PC-3 (cell line): ENCODE results near the gene RNPEP. TPM values are rescaled to one million over a fixed set of nuclear protein-coding genes. Genes with fewer than 3 reads are reported as not detected.

Experiments used
- ATAC-seq: fragments of 200-7000 bp; cut with Tn5 transposase; 2 replicates; pipeline ENCODE4 v1.9.1; 2020; ENCODE audit warnings: mild to moderate bottlenecking, moderate library complexity
- BruUV-seq: library from RNA; stranded (reverse); fragments of 400-500 nt; replicated peaks from 2 replicates; lab custom pipeline; 2021; lab: Mats Ljungman, UMichigan
- CTCF ChIA-PET: fragments of 300-600 bp; sonication (Branson Sonifier 250); formaldehyde crosslinking; loops from one replicate; lab custom pipeline; 2022; ENCODE audit warnings: antibody characterized with exemption; lab: Charles Lee
- POLR2A ChIA-PET: fragments of 300-600 bp; sonication (Branson Sonifier 250); formaldehyde crosslinking; loops from one replicate; lab custom pipeline; 2022; ENCODE audit warnings: antibody characterized with exemption; ENCODE audit not compliant: unreplicated experiment; lab: Charles Lee
- DNase-seq: peaks from one replicate; pipeline ENCODE4 v3.0.0-alpha.2; 2015
- H2AFZ ChIP-seq: fragments of 300-600 bp; sonication (generic); 2 replicates; pipeline ENCODE4 v1.6.0; 2016; ENCODE audit warnings: antibody characterized with exemption, low read length
- H3F3A ChIP-seq: fragments of 300-600 bp; sonication (generic); one replicate; pipeline ENCODE4 v1.6.0; 2017; ENCODE audit warnings: antibody characterized with exemption, low read length, control low read depth, mild to moderate bottlenecking; ENCODE audit not compliant: unreplicated experiment
- H3K27ac ChIP-seq: fragments of 300-600 bp; sonication (generic); 2 replicates; pipeline ENCODE4 v1.5.1; 2016; ENCODE audit warnings: mild to moderate bottlenecking, low read length
- H3K27me3 ChIP-seq: fragments of 300-600 bp; sonication (generic); 2 replicates; pipeline ENCODE4 v1.6.1; 2016; ENCODE audit warnings: low read length, mixed read lengths
- H3K36me3 ChIP-seq: fragments of 300-600 bp; sonication (generic); 2 replicates; pipeline ENCODE4 v1.6.1; 2016; ENCODE audit warnings: low read depth, mixed run types, low read length, mixed read lengths
- H3K4me1 ChIP-seq: fragments of 300-600 bp; sonication (generic); 2 replicates; pipeline ENCODE4 v1.5.1; 2016; ENCODE audit warnings: low read length; ENCODE audit not compliant: insufficient read depth
- H3K4me2 ChIP-seq: fragments of 300-600 bp; sonication (generic); 2 replicates; pipeline ENCODE4 v1.6.0; 2016; ENCODE audit warnings: low read length
- H3K4me3 ChIP-seq: fragments of 300-600 bp; sonication (generic); 2 replicates; pipeline ENCODE4 v1.5.1; 2016; ENCODE audit warnings: mild to moderate bottlenecking, low read length, mixed read lengths
- H3K79me2 ChIP-seq: fragments of 300-600 bp; sonication (generic); 2 replicates; pipeline ENCODE4 v1.6.1; 2017; ENCODE audit warnings: low read length, mixed read lengths
- H3K9ac ChIP-seq: fragments of 300-600 bp; sonication (generic); 2 replicates; pipeline ENCODE4 v1.6.0; 2016; ENCODE audit warnings: mild to moderate bottlenecking, low read length
- H3K9me2 ChIP-seq: fragments of 300-600 bp; sonication (generic); replicated peaks from 2 replicates; pipeline ENCODE4 v1.6.1; 2016; ENCODE audit warnings: mixed run types, low read length, mixed read lengths
- H3K9me3 ChIP-seq: fragments of 300-600 bp; sonication (generic); 2 replicates; pipeline ENCODE4 v1.6.1; 2016; ENCODE audit warnings: low read length, mixed read lengths
- H4K20me1 ChIP-seq: fragments of 300-600 bp; sonication (generic); 2 replicates; pipeline ENCODE4 v1.6.1; 2016; ENCODE audit warnings: low read length, mixed read lengths
- EZH2 ChIP-seq: fragments of 300-600 bp; sonication (generic); IDR thresholded peaks from one replicate; pipeline ENCODE4 v1.6.1; 2017; ENCODE audit warnings: antibody characterized with exemption, mild to moderate bottlenecking, low read length; ENCODE audit not compliant: unreplicated experiment
- EZH2phosphoT487 ChIP-seq: fragments of 300-600 bp; sonication (generic); IDR thresholded peaks from 2 replicates; pipeline ENCODE4 v1.6.1; 2018; ENCODE audit warnings: mild to moderate bottlenecking, antibody characterized with exemption, low read length, borderline replicate concordance
- intact Hi-C: fragments of 100-400 bp; cut with micrococcal nuclease; formaldehyde crosslinking; loops from 2 replicates; pipeline ENCODE4 v1.9.0; 2023
- total RNA-seq: library from RNA; depleted of rRNA; stranded (reverse); fragments of >200 nt; gene quantifications from 2 replicates; pipeline ENCODE4 v1.2.3, GENCODE V29; 2014
- TF ChIP-seq, protein P1 (sequence below): fragments of 300-600 bp; sonication (generic); conservative IDR thresholded peaks from 2 replicates; pipeline ENCODE4 v1.5.1; 2017; ENCODE audit warnings: antibody characterized with exemption, low read depth, mild to moderate bottlenecking, low read length

Gene RNPEP
- total RNA-seq, 1 experiment from 2014 or later = 64.7 TPM

DNA sequence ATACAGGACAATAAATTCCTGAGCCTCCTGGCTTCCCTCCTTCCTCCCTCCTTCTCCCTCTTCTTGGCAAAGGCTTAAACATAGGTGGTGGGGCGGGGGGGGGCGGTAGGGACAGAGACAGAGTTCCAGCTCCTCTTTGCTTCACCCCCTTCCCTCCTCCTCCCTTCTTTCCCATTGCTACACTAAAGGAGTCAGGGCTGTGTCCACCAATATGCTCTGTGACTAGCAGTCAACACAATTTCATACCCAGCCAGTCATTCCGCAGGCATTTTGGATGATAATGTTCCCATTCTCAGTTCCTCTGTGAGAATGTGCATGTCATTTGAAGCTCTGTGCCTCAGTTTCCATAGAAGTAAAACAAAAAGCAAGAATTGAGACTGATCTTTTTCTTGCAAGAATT, 37.8 kb upstream of the RNPEP start:
- POLR2A ChIA-PET = no interaction called here

DNA sequence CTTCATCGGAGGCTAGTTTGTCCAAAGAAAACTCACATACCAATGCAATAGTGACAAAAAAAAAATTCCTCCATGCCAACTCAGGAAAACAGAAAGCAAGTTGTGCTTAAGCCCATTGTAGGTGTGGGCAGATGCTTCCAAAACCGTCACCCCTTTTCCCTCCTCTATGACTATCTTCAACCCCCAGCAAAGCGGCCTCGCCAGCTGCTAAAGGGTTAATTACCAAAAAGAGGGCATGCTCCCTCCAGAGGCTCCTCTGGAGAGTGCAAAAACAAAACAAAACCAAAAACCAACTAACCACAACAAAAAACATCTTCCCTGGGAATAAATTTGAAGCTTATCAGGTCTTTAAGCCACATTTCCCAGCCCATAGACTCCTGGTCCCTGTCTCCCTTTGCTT, 37.3 kb upstream of the RNPEP start:
- H3K27ac ChIP-seq = no peak overlapping the region
- no TSS peak for BruUV-seq

More for the DNA sequence above, 37.8 kb upstream of the RNPEP start:
- ATAC-seq = no peak
- Histone ChIP-seq H3K9me3 (no peaks in the 10 kb centered on the region), H3K4me1 (no peaks in the 10 kb centered on the region; the same call in 1 of the 2 replicates), H3K36me3 (no peaks in the 10 kb centered on the region), H3K4me3 (no peak overlapping the region), H3K9me2 (no peaks in the 10 kb centered on the region), H3F3A (no peaks in the 10 kb centered on the region), H4K20me1 (no peaks in the 10 kb centered on the region), H2AFZ (no peak overlapping the region), H3K79me2 (no peaks in the 10 kb centered on the region), H3K9ac (no peak overlapping the region), H3K27me3 (no peaks in the 10 kb centered on the region), H3K4me2 (no peak overlapping the region), H3K27ac (no peak overlapping the region)
- DNase-seq = no peak
- intact Hi-C loops = no loop called here
- CTCF ChIA-PET = no interaction called here
- BruUV-seq = no TSS peak
- no peak for TF ChIP-seq EZH2phosphoT487
- TF ChIP-seq, protein P1, sequence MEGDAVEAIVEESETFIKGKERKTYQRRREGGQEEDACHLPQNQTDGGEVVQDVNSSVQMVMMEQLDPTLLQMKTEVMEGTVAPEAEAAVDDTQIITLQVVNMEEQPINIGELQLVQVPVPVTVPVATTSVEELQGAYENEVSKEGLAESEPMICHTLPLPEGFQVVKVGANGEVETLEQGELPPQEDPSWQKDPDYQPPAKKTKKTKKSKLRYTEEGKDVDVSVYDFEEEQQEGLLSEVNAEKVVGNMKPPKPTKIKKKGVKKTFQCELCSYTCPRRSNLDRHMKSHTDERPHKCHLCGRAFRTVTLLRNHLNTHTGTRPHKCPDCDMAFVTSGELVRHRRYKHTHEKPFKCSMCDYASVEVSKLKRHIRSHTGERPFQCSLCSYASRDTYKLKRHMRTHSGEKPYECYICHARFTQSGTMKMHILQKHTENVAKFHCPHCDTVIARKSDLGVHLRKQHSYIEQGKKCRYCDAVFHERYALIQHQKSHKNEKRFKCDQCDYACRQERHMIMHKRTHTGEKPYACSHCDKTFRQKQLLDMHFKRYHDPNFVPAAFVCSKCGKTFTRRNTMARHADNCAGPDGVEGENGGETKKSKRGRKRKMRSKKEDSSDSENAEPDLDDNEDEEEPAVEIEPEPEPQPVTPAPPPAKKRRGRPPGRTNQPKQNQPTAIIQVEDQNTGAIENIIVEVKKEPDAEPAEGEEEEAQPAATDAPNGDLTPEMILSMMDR = no peak
- no peak for TF ChIP-seq EZH2

DNA sequence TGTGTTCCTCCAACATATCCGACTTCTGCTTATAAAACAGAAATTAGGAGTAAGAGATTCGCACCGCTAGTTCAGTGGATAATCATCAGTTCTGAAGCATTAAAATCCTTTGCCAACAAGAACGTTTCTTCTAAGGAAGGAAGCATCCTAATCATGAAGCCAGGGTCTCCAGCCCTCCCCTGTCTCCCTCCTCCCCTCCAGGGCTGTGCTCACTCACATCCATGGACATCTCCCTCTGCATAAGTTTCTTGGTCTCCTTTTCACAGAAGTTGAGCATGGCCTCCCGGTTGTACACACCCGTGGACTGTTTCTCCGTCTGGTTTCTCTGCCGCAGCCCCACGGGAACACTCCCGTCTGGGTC, 36.6 kb upstream of the RNPEP start:
- Histone ChIP-seq H3K9me2 (no peaks in the 10 kb centered on the region), H3K4me2 (peak overlapping the region; percentile 83), H3K4me1 (no peaks in the 10 kb centered on the region; the same call in 1 of the 2 replicates), H3K36me3 (no peaks in the 10 kb centered on the region), H3K79me2 (no peaks in the 10 kb centered on the region), H3F3A (no peaks in the 10 kb centered on the region), H3K9me3 (no peaks in the 10 kb centered on the region), H3K27ac (no peak overlapping the region), H3K4me3 (peak overlapping the region; percentile 66; the same call in 1 of the 2 replicates), H3K27me3 (no peaks in the 10 kb centered on the region), H4K20me1 (no peaks in the 10 kb centered on the region), H3K9ac (no peak overlapping the region), H2AFZ (peak overlapping the region; percentile 88)
- ChIA-PET CTCF (interaction anchor here (1.4 kb wide), 1 partner anchor 50 kb away, joined by 3 read pairs; no protein-coding TSS in a partner anchor), POLR2A (interaction anchor here (0.6 kb wide), 3 partner anchors 15 to 57 kb away, joined by 3 to 7 read pairs (median 4); partner anchors contain the start of gene SHISA4)
- intact Hi-C loops = no loop called here
- BruUV-seq = no TSS peak
- ATAC-seq (no peak), DNase-seq (no peak)
- TF ChIP-seq, protein P1 = no peak
- no peak for TF ChIP-seq EZH2phosphoT487
- TF ChIP-seq EZH2 = no peak

More for the DNA sequence above, 37.3 kb upstream of the RNPEP start:
- no peaks in the 10 kb centered on the region for H3K36me3 ChIP-seq
- CTCF ChIA-PET = interaction anchor here (1.4 kb wide), 1 partner anchor 49 kb away, joined by 3 read pairs; no protein-coding TSS in a partner anchor
- DNase-seq = no peak
- TF ChIP-seq EZH2 (no peak), EZH2phosphoT487 (no peak)
- TF ChIP-seq, protein P1 = peak; percentile 41
- no peaks in the 10 kb centered on the region for H3F3A ChIP-seq
- no peaks in the 10 kb centered on the region for H3K27me3 ChIP-seq
- ATAC-seq = no peak
- intact Hi-C loops = no loop called here
- H3K9me2 ChIP-seq = no peaks in the 10 kb centered on the region
- no peaks in the 10 kb centered on the region for H3K79me2 ChIP-seq
- no peak overlapping the region for H3K9ac ChIP-seq
- H3K4me3 ChIP-seq = no peak overlapping the region
- no peaks in the 10 kb centered on the region for H4K20me1 ChIP-seq
- H2AFZ ChIP-seq = 0 out of 2 replicates have a peak overlapping the region, but pooled peaks have one; percentile 10
- H3K9me3 ChIP-seq = no peaks in the 10 kb centered on the region
- POLR2A ChIA-PET = no interaction called here
- H3K4me2 ChIP-seq = no peak overlapping the region
- no peaks in the 10 kb centered on the region; the same call in 1 of the 2 replicates for H3K4me1 ChIP-seq
